Measurements from ENCODE around the gene BRI3BP.
A peak's percentile ranks its signal among the peaks of the same experiment; 100 is the strongest.
"Not testable (repeated sequence)": the region's sequence is repeated elsewhere in the genome, so short reads cannot be mapped to it uniquely, and the experiment has no call there.

BRI3BP gene

DNA sequence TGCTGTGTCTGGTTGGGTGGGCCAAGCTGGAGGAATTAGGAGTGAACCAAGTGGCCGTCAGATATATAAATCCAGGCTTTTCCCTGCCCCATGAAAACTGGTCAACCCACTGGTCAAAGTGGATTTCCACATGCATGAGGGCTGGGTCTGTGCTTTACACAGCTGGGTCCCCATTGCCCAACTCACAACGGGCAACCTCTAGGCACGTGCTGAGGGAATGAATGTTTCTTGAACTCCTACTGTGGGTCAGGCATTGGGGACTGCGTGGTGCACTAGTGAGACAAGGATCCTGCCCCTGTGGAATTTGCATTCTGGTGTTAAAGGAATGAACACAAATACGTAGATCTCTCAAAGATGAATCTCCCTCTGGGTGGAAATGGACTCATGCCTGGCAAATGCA, 64.3 kb downstream of the BRI3BP start:
- Mint-ChIP-seq H3K9me3 (no peaks in the 10 kb centered on the region), H3K4me3 (no peak overlapping the region), H3K27me3 (peaks cover 9% of the 10 kb centered on the region), H3K36me3 (ENCODE audit: low read depth) (peaks cover 1% of the 10 kb centered on the region), H3K27ac (no peak overlapping the region), H3K4me1 (no peaks in the 10 kb centered on the region)
- ATAC-seq (no peak), DNase-seq (no peak)

GRCh38 chr12:125061229-125061628, 67.8 kb downstream of the BRI3BP start:
- DNase-seq (no peak), ATAC-seq (no peak)
- Mint-ChIP-seq H3K27me3 (peaks cover 15% of the 10 kb centered on the region), H3K4me1 (peaks cover 4% of the 10 kb centered on the region), H3K4me3 (no peak overlapping the region), H3K9me3 (no peaks in the 10 kb centered on the region), H3K36me3 (ENCODE audit: low read depth) (peaks cover 1% of the 10 kb centered on the region), H3K27ac (no peak overlapping the region)

DNA sequence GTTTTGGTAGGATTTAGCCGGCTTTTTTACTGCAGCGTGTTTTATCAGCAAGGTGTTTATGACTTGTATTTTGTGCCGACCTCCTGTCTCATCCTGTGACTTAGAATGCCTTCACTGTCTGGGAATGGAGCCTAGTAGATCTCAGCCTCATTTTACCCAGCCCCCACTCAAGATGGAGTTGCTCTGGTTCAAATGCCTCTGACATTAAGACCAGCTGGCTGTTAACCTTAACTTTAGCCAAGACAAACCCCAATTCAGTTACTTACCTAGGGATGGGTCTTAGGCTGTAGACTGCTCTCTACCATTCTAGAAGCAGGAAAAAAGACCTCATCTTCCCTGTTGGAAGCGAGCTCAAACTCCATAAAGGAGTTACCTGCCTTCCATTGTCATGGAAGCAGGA, 70.1 kb downstream of the BRI3BP start:
- ATAC-seq; H3K27ac Mint-ChIP-seq; H3K36me3 Mint-ChIP-seq (ENCODE audit: low read depth); H3K9me3 Mint-ChIP-seq; H3K4me3 Mint-ChIP-seq; DNase-seq: not testable (repeated sequence)
- H3K27me3 Mint-ChIP-seq: peaks cover 12% of the 10 kb centered on the region
- peaks cover 11% of the 10 kb centered on the region for H3K4me1 Mint-ChIP-seq

- Mint-ChIP-seq H3K27me3 (peaks cover 12% of the 10 kb centered on the region), H3K27ac (no peak overlapping the region), H3K4me1 (peaks cover 11% of the 10 kb centered on the region), H3K4me3 (peak overlapping the region; percentile 74), H3K36me3 (ENCODE audit: low read depth) (peaks cover 1% of the 10 kb centered on the region), H3K9me3 (no peaks in the 10 kb centered on the region)
- DNase-seq: no peak
- ATAC-seq: no peak
These were observed 71.0 kb downstream of the BRI3BP start for GRCh38 chr12:125064492-125064891.

GRCh38 chr12:125065021-125065918, 71.8 kb downstream of the BRI3BP start, which contains the start of gene AACS:
Gene AACS (plus strand): TSS chr12:125065435. CDS start chr12:125065585, 150 bp downstream.
- peak; percentile 80 for DNase-seq
- H3K9me3 Mint-ChIP-seq: no peaks in the 10 kb centered on the region
- H3K4me3 Mint-ChIP-seq: peak within 1 kb of the TSS; percentile 78
- H3K27me3 Mint-ChIP-seq: peaks cover 11% of the 10 kb centered on the region
- ATAC-seq: peak; percentile 95
- peak within 1 kb of the TSS; percentile 71 for H3K27ac Mint-ChIP-seq
- H3K4me1 Mint-ChIP-seq: peaks cover 11% of the 10 kb centered on the region
- H3K36me3 Mint-ChIP-seq (ENCODE audit: low read depth): peaks cover 1% of the 10 kb centered on the region

DNA sequence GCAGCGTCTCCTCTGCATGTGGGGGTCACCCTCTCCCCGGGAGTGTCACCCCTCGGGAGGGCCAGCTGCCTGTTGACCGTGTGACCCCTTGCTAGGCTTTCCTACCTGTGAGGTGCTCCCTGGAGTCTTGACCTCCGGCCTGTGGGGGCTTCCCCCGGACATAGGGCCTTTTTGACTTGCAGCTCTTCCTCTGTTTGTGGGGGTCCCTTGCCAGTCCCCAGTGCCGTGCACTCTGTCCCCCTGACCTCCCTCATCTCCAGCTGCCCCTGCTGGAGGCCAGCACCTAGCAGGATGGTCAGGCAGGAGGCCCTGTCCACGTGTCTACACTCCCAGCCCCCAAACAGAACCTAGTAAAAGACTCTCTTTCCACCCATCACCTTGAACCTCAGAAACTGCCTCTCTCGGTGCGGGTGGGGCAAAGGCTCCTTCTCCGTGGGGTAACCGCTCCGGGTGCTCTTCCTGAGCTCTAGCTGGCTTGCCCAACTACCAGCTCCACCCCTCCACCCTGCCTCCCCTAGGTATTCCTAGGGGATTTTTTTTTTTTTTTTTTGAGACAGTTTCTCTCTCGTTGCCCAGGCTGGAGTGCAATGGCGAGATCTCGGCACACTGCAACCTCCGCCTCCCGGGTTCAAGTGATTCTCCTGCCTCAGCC, 72.6 kb downstream of the BRI3BP start:
- H3K27ac Mint-ChIP-seq: peak overlapping the region; percentile 71
- H3K36me3 Mint-ChIP-seq (ENCODE audit: low read depth): peaks cover 1% of the 10 kb centered on the region
- DNase-seq (no peak), ATAC-seq (no peak)
- peak overlapping the region; percentile 78 for H3K4me3 Mint-ChIP-seq
- peaks cover 11% of the 10 kb centered on the region for H3K4me1 Mint-ChIP-seq
- no peaks in the 10 kb centered on the region for H3K9me3 Mint-ChIP-seq
- peaks cover 10% of the 10 kb centered on the region for H3K27me3 Mint-ChIP-seq

- no peak for DNase-seq
- Mint-ChIP-seq H3K27me3 (peaks cover 5% of the 10 kb centered on the region), H3K4me3 (no peak overlapping the region), H3K36me3 (ENCODE audit: low read depth) (peaks cover 3% of the 10 kb centered on the region), H3K27ac (no peak overlapping the region), H3K4me1 (peaks cover 15% of the 10 kb centered on the region), H3K9me3 (no peaks in the 10 kb centered on the region)
- ATAC-seq: no peak
These were observed 74.9 kb downstream of the BRI3BP start for GRCh38 chr12:125068391-125068790.

DNA sequence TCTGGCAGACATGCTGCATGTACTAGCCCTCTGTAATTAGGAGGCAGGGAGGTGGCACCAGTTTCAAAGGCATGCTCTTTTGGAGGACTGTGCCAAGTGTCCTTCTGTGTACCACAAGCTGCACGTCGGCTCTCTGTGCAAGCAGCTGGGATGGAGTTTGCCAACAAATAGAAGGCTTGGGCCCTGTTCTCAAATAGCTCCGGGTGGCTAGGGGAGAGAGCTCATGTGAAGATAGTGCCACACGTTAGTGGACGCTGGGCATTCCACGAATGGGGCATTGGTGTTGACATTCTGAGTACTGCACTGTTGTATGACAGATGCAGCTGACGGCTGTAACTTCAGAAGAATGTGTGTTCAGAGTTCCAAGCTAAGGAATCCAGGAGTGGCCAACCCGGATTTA, 76.2 kb downstream of the BRI3BP start:
- Mint-ChIP-seq H3K27ac (no peak overlapping the region), H3K4me1 (peaks cover 22% of the 10 kb centered on the region), H3K4me3 (no peak overlapping the region), H3K27me3 (peaks cover 1% of the 10 kb centered on the region), H3K36me3 (ENCODE audit: low read depth) (peaks cover 3% of the 10 kb centered on the region), H3K9me3 (no peaks in the 10 kb centered on the region)
- ATAC-seq: no peak
- DNase-seq: no peak

- no peaks in the 10 kb centered on the region for H3K9me3 Mint-ChIP-seq
- H3K4me1 Mint-ChIP-seq: peaks cover 20% of the 10 kb centered on the region
- H3K27ac Mint-ChIP-seq: no peak overlapping the region
- H3K27me3 Mint-ChIP-seq: no peaks in the 10 kb centered on the region
- H3K4me3 Mint-ChIP-seq: no peak overlapping the region
- ATAC-seq (no peak), DNase-seq (no peak)
- peaks cover 3% of the 10 kb centered on the region for H3K36me3 Mint-ChIP-seq (ENCODE audit: low read depth)
These were observed 76.7 kb downstream of the BRI3BP start for GRCh38 chr12:125070112-125070511.

- ATAC-seq (no peak), DNase-seq (no peak)
- Mint-ChIP-seq H3K4me1 (peaks cover 20% of the 10 kb centered on the region), H3K4me3 (no peak overlapping the region), H3K27me3 (no peaks in the 10 kb centered on the region), H3K36me3 (ENCODE audit: low read depth) (peaks cover 3% of the 10 kb centered on the region), H3K9me3 (no peaks in the 10 kb centered on the region), H3K27ac (no peak overlapping the region)
These were observed 77.4 kb downstream of the BRI3BP start for GRCh38 chr12:125070661-125071390.

- DNase-seq: no peak
- Mint-ChIP-seq H3K9me3 (no peaks in the 10 kb centered on the region), H3K4me1 (peaks cover 18% of the 10 kb centered on the region), H3K27me3 (no peaks in the 10 kb centered on the region), H3K27ac (no peak overlapping the region), H3K4me3 (no peak overlapping the region), H3K36me3 (ENCODE audit: low read depth) (peaks cover 8% of the 10 kb centered on the region)
- no peak for ATAC-seq
These were observed 78.0 kb downstream of the BRI3BP start for GRCh38 chr12:125071456-125071855.

DNA sequence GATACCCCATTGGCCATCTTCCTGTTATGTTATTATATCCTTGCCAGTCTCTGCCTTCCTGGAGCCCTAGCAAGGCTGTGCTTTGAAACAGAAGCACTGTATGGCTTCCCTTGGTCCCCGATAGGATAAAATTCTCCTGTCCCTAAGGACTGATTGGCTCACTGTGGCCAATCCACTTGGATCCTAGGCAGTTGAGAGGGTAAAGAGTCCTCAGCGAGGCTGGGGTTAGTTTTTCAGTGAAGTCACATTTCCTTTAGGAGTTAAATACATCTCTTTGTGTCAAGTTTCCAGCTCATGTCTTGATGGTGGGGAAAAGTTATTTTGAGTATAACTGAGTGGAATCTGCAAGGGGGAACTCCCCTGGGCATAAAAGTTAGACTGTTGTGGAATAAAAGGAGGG, 79.1 kb downstream of the BRI3BP start:
- H3K4me3 Mint-ChIP-seq: no peak overlapping the region

GRCh38 chr12:125074294-125074693, 80.8 kb downstream of the BRI3BP start:
- H3K27me3 Mint-ChIP-seq: not testable (repeated sequence)

More for the DNA sequence above, 79.1 kb downstream of the BRI3BP start:
- Mint-ChIP-seq H3K4me1 (peaks cover 11% of the 10 kb centered on the region), H3K27me3 (no peaks in the 10 kb centered on the region), H3K36me3 (ENCODE audit: low read depth) (peaks cover 8% of the 10 kb centered on the region), H3K27ac (no peak overlapping the region), H3K9me3 (no peaks in the 10 kb centered on the region)
- no peak for DNase-seq
- no peak for ATAC-seq

DNA sequence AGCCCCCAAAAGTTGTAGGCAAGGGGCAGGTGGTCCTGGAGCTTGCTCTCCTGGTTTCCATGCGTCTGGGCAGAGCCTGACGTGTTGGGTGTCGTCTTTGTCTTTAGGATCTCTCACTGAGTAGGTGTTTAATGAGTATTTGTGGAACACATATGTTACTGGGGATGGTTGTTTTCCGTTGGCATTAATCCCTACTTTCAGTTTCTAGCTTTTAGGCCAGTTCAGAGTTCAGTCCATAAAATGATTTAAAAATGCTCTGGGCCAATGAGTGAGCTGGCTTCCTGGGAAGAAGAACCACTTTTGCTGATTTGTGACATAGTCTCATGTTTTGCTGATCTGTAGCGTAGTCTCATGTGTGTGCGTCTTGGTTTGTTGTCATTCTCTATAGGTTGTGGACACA, 82.7 kb downstream of the BRI3BP start:
- Mint-ChIP-seq H3K4me3 (no peak overlapping the region), H3K4me1 (peaks cover 11% of the 10 kb centered on the region), H3K27me3 (no peaks in the 10 kb centered on the region), H3K9me3 (no peaks in the 10 kb centered on the region), H3K36me3 (ENCODE audit: low read depth) (peaks cover 10% of the 10 kb centered on the region), H3K27ac (no peak overlapping the region)
- DNase-seq (no peak), ATAC-seq (no peak)

More at GRCh38 chr12:125074294-125074693, 80.8 kb downstream of the BRI3BP start:
- not testable (repeated sequence) for H3K36me3 Mint-ChIP-seq (ENCODE audit: low read depth); DNase-seq; ATAC-seq; H3K9me3 Mint-ChIP-seq; H3K27ac Mint-ChIP-seq; H3K4me3 Mint-ChIP-seq
- H3K4me1 Mint-ChIP-seq: peaks cover 11% of the 10 kb centered on the region
